ENCODE data around the gene FBXL7. TPM values are rescaled to one million over a fixed set of nuclear protein-coding genes. Genes with fewer than 3 reads are reported as not detected.

The FBXL7 gene
- polyA plus RNA-seq, 3 donors, result not detected

- Histone ChIP-seq H3K4me1 (ENCODE audit: control insufficient read depth in 1 of 2, insufficient read depth in 2 of 2, low read length in 2 of 2) (no peaks in the 10 kb centered on the region), H2AFZ (ENCODE audit: insufficient read depth, low read depth, low read length, poor library complexity, severe bottlenecking) (no peak overlapping the region), H3K4me3 (replicated peaks in 1 of 3; ENCODE audit: low read depth in 2 of 3, low read length in 3 of 3) (no peak overlapping the region), H4K20me1 (ENCODE audit: insufficient read depth, low read length) (no peaks in the 10 kb centered on the region), H3K9me3 (replicated peaks in 1 of 2; ENCODE audit: control insufficient read depth in 1 of 2, insufficient read depth in 1 of 2, low read length in 2 of 2) (peaks cover 2% of the 10 kb centered on the region in 2 donors), H3K79me2 (ENCODE audit: insufficient read depth, low read length) (no peaks in the 10 kb centered on the region), H3K36me3 (replicated peaks in 1 of 2; ENCODE audit: control insufficient read depth in 1 of 2, insufficient read depth in 2 of 2, low read length in 2 of 2) (no peaks in the 10 kb centered on the region), H3K27ac (ENCODE audit: low read depth in 1 of 2, low read length in 2 of 2) (no peak overlapping the region), H3K4me2 (replicated peaks; ENCODE audit: extremely low read depth, low read length, poor library complexity, severe bottlenecking) (no peak overlapping the region), H3K9ac (ENCODE audit: insufficient read depth, low read length, poor library complexity, severe bottlenecking) (no peak overlapping the region), H3K27me3 (ENCODE audit: control insufficient read depth in 2 of 2, insufficient read depth in 2 of 2, low read length in 2 of 2) (no peaks in the 10 kb centered on the region)
- intact Hi-C loops (cut with micrococcal nuclease), result no loop called here
- Mint-ChIP-seq H3K27ac (no peak overlapping the region), H3K4me3 (no peak overlapping the region), H3K4me1 (no peaks in the 10 kb centered on the region), H3K9me3 (peaks cover 0 to 11% (median 2%) of the 10 kb centered on the region in 7 donors), H3K27me3 (ENCODE audit: low read depth in 3 of 3) (peaks cover 0 to 2% (median 0%) of the 10 kb centered on the region in 3 donors), H3K36me3 (no peaks in the 10 kb centered on the region)
- no peak for DNase-seq
- TF ChIP-seq CTCF (IDR thresholded peaks at IDR 0.05), result peak; percentile 42
- WGBS (ENCODE audit: insufficient coverage), result no CpG with 5 or more reads among the region's 3 CpGs
These were observed 98.4 kb downstream of the FBXL7 start for GRCh38 chr5:15598294-15598902.

- Histone ChIP-seq H4K20me1 (ENCODE audit: insufficient read depth, low read length) (no peaks in the 10 kb centered on the region), H3K4me3 (replicated peaks in 1 of 3; ENCODE audit: low read depth in 2 of 3, low read length in 3 of 3) (no peak overlapping the region), H3K27ac (ENCODE audit: low read depth in 1 of 2, low read length in 2 of 2) (no peak overlapping the region), H2AFZ (ENCODE audit: insufficient read depth, low read depth, low read length, poor library complexity, severe bottlenecking) (no peak overlapping the region), H3K36me3 (replicated peaks in 1 of 2; ENCODE audit: control insufficient read depth in 1 of 2, insufficient read depth in 2 of 2, low read length in 2 of 2) (no peaks in the 10 kb centered on the region), H3K27me3 (ENCODE audit: control insufficient read depth in 2 of 2, insufficient read depth in 2 of 2, low read length in 2 of 2) (no peaks in the 10 kb centered on the region), H3K4me1 (ENCODE audit: control insufficient read depth in 1 of 2, insufficient read depth in 2 of 2, low read length in 2 of 2) (no peaks in the 10 kb centered on the region), H3K79me2 (ENCODE audit: insufficient read depth, low read length) (no peaks in the 10 kb centered on the region), H3K4me2 (replicated peaks; ENCODE audit: extremely low read depth, low read length, poor library complexity, severe bottlenecking) (no peak overlapping the region), H3K9ac (ENCODE audit: insufficient read depth, low read length, poor library complexity, severe bottlenecking) (no peak overlapping the region), H3K9me3 (replicated peaks in 1 of 2; ENCODE audit: control insufficient read depth in 1 of 2, insufficient read depth in 1 of 2, low read length in 2 of 2) (peaks cover 7% of the 10 kb centered on the region in 2 donors)
- 96% methylated on average over 2 of the region's 4 CpGs for WGBS (ENCODE audit: insufficient coverage)
- no peak for DNase-seq
- intact Hi-C loops (cut with micrococcal nuclease), result no loop called here
- Mint-ChIP-seq H3K27me3 (ENCODE audit: low read depth in 3 of 3) (peaks cover 0 to 2% (median 0%) of the 10 kb centered on the region in 3 donors), H3K27ac (peak overlapping the region in 1 of 7 donors; percentile 11), H3K36me3 (no peaks in the 10 kb centered on the region), H3K4me1 (no peaks in the 10 kb centered on the region), H3K4me3 (no peak overlapping the region), H3K9me3 (peaks cover 0 to 12% (median 3%) of the 10 kb centered on the region in 7 donors)
- no peak for TF ChIP-seq CTCF (IDR thresholded peaks at IDR 0.05)
These were observed 100.1 kb downstream of the FBXL7 start for GRCh38 chr5:15600035-15600434.

All from CD14-positive monocyte (primary cell).